ENCODE measurements around the gene NAALADL1. TPM values are rescaled to one million over a fixed set of nuclear protein-coding genes. Genes with fewer than 3 reads are reported as not detected.
A peak's percentile ranks its signal among the peaks of the same experiment; 100 is the strongest.

The NAALADL1 gene
- total and polyA plus RNA-seq, 2 of the 4 experiments (the other 2 are of a cell fraction) = 3.8 to 5.8 TPM

GRCh38 chr11:65063532-65063931, 5.2 kb upstream of the NAALADL1 start:
- Histone ChIP-seq H3K14ac (replicated peaks; ENCODE audit: low read depth, low read length) (no peak overlapping the region), H2BK5ac (ENCODE audit: low read depth, low read length, poor library complexity, severe bottlenecking) (no peak overlapping the region), H3K4me2 (ENCODE audit: low read depth, low read length) (no peak overlapping the region), H4K8ac (ENCODE audit: low read depth in 2 of 2, low read length in 2 of 2) (no peak overlapping the region), H4K5ac (ENCODE audit: low read depth, low read length) (no peak overlapping the region), H4K91ac (ENCODE audit: insufficient read depth, low read depth, low read length) (no peak overlapping the region), H3K36me3 (ENCODE audit: control insufficient read depth, insufficient read depth, low read length) (no peaks in the 10 kb centered on the region), H3K9ac (ENCODE audit: low read depth, low read length) (no peak overlapping the region), H3K18ac (ENCODE audit: low read depth, low read length) (no peak overlapping the region), H3K27ac (ENCODE audit: insufficient read depth, low read length) (no peak overlapping the region), H2AK5ac (ENCODE audit: low read depth, low read length) (no peak overlapping the region), H3K23ac (ENCODE audit: low read depth, low read length) (no peak overlapping the region), H3K4me3 (ENCODE audit: insufficient read depth, low read depth, low read length) (no peak overlapping the region), H3K79me1 (ENCODE audit: low read depth in 1 of 2, low read length in 2 of 2) (no peaks in the 10 kb centered on the region), H3K9me3 (ENCODE audit: control insufficient read depth, insufficient read depth, low read length) (no peaks in the 10 kb centered on the region), H3K56ac (ENCODE audit: extremely low read depth, insufficient read depth, low read length) (no peak overlapping the region), H3K4me1 (ENCODE audit: control insufficient read depth, insufficient read depth, low read length) (no peaks in the 10 kb centered on the region), H2BK120ac (ENCODE audit: low read depth, low read length) (no peak overlapping the region), H2AFZ (replicated peaks; ENCODE audit: low read length, poor library complexity) (peak overlapping the region; percentile 67), H3K9me1 (ENCODE audit: insufficient read depth, low read length) (peaks cover 5% of the 10 kb centered on the region; the same call in 1 of the 2 replicates), H3K4ac (ENCODE audit: low read depth, low read length) (no peak overlapping the region), H2AK9ac (replicated peaks; ENCODE audit: low read depth, low read length, poor library complexity) (no peak overlapping the region), H4K20me1 (ENCODE audit: insufficient read depth, low read length) (no peaks in the 10 kb centered on the region), H2BK15ac (ENCODE audit: low read depth, low read length) (no peak overlapping the region), H3K27me3 (ENCODE audit: control insufficient read depth, insufficient read depth, low read length) (peaks cover 16% of the 10 kb centered on the region; the same call in 1 of the 2 replicates), H2BK20ac (ENCODE audit: low read depth, low read length) (no peak overlapping the region)
- DNase-seq (no peak), ATAC-seq (ENCODE audit: low read depth) (no peak)
- ChIA-PET POLR2A (ENCODE audit: unreplicated experiment) (no interaction called here), CTCF (interaction anchor here (0.6 kb wide), 1 partner anchor 980 kb away, joined by 3 read pairs; no protein-coding TSS in a partner anchor)
- BruUV-seq (replicated peaks) = no TSS peak
- dilution Hi-C loops (cut with HindIII; ENCODE audit: low sequenced_read_pairs, unreplicated experiment) (no loop called here), intact Hi-C loops (cut with micrococcal nuclease) (no loop called here), in situ Hi-C loops (cut with MboI; ENCODE audit: low sequenced_read_pairs) (no loop called here)
- TF ChIP-seq RCOR1 (IDR thresholded peaks at IDR 0.05; ENCODE audit: insufficient replicate concordance, low read length) (no peak), MAZ (IDR thresholded peaks at IDR 0.05; ENCODE audit: borderline replicate concordance, low read depth, low read length) (no peak), CHD1 (IDR thresholded peaks at IDR 0.05; ENCODE audit: low read depth, low read length) (no peak), FOS (IDR thresholded peaks at IDR 0.05; ENCODE audit: low read depth, low read length) (no peak), CEBPB (IDR thresholded peaks at IDR 0.05; ENCODE audit: low read depth, low read length) (no peak), USF2 (IDR thresholded peaks at IDR 0.05; ENCODE audit: low read depth, low read length) (no peak), CTCF (conservative IDR thresholded peaks at IDR 0.05; ENCODE audit: low read depth, low read length) (no peak), POLR2A (IDR thresholded peaks at IDR 0.05; ENCODE audit: low read depth, low read length) (no peak), MXI1 (IDR thresholded peaks at IDR 0.05; ENCODE audit: borderline replicate concordance, low read depth, low read length) (no peak), SMC3 (IDR thresholded peaks at IDR 0.05; ENCODE audit: low read depth, low read length) (no peak), ELK1 (IDR thresholded peaks at IDR 0.05; ENCODE audit: borderline replicate concordance, low read depth, low read length) (no peak)
- WGBS, 2 experiments (ENCODE audit: extremely low coverage in 2 of 2, insufficient read length in 1 of 2) = no CpG with 5 or more reads among the region's 3 CpGs
